Activated CD8-positive, alpha-beta memory T cell treated with anti-CD3 and anti-CD28 coated beads, Interleukin-2, amount 10 ng/mL, durations not matched to agents 7 days and 5 days (primary cell): ENCODE measurements around the gene GFRA1. TPM values are rescaled to one million over a fixed set of nuclear protein-coding genes. Genes with fewer than 3 reads are reported as not detected.

Experiments used
- ATAC-seq: fragments of 150-1000 bp; cut with Tn5 transposase; one replicate; pipeline ENCODE4 v1.10.0; 2021; ENCODE audit warnings: moderate library complexity
- CTCF ChIA-PET: fragments of 350-600 bp; sonication (Branson Sonifier 250); formaldehyde crosslinking; loops from one replicate; lab custom pipeline; 2021; ENCODE audit warnings: antibody characterized with exemption; lab: Charles Lee
- DNase-seq: peaks from one replicate; pipeline ENCODE4 v3.0.0-alpha.2; 2020
- H3K27ac Mint-ChIP-seq: one replicate; pipeline ENCODE4 v1.8.0; 2021; ENCODE audit warnings: mild to moderate bottlenecking, mixed read lengths
- H3K27me3 Mint-ChIP-seq: one replicate; pipeline ENCODE4 v1.8.0; 2021; ENCODE audit warnings: mixed read lengths
- H3K36me3 Mint-ChIP-seq: one replicate; pipeline ENCODE4 v1.8.0; 2021; ENCODE audit warnings: mild to moderate bottlenecking, mixed read lengths
- H3K4me1 Mint-ChIP-seq: one replicate; pipeline ENCODE4 v1.8.0; 2021; ENCODE audit warnings: mixed read lengths
- H3K4me3 Mint-ChIP-seq: one replicate; pipeline ENCODE4 v1.8.0; 2021; ENCODE audit warnings: mild to moderate bottlenecking, moderate library complexity, mixed read lengths
- H3K9me3 Mint-ChIP-seq: one replicate; pipeline ENCODE4 v1.8.0; 2022; ENCODE audit warnings: low read depth, mixed read lengths
- total RNA-seq, 2 experiments: library from RNA; stranded (reverse); gene quantifications; one replicate each; pipeline ENCODE4 v1.2.3, GENCODE V29; 2021

Gene GFRA1
- total RNA-seq, 2 experiments from 2014 or later, result not detected

GRCh38 chr10:116287906-116288501 is 15.0 kb upstream of the GFRA1 start:
- peaks cover 2% of the 10 kb centered on the region for H3K27me3 Mint-ChIP-seq
- H3K4me1 Mint-ChIP-seq, result peaks cover 6% of the 10 kb centered on the region
- CTCF ChIA-PET, result interaction anchor here (0.9 to 1.7 kb wide), 3 partner anchors 13 to 1117 kb away, joined by 3 to 4 read pairs (median 3); no protein-coding TSS in a partner anchor
- no peaks in the 10 kb centered on the region for H3K36me3 Mint-ChIP-seq
- H3K9me3 Mint-ChIP-seq, result no peaks in the 10 kb centered on the region
- ATAC-seq, result no peak
- H3K4me3 Mint-ChIP-seq, result no peak overlapping the region
- no peak for DNase-seq
- H3K27ac Mint-ChIP-seq, result no peak overlapping the region

- H3K27me3 Mint-ChIP-seq, result peaks cover 2% of the 10 kb centered on the region
- DNase-seq (no peak), ATAC-seq (no peak)
- peaks cover 6% of the 10 kb centered on the region for H3K4me1 Mint-ChIP-seq
- H3K9me3 Mint-ChIP-seq, result no peaks in the 10 kb centered on the region
- CTCF ChIA-PET, result interaction anchor here (1.7 kb wide), 1 partner anchor 11 kb away, joined by 4 read pairs; no protein-coding TSS in a partner anchor
- H3K27ac Mint-ChIP-seq, result no peak overlapping the region
- no peaks in the 10 kb centered on the region for H3K36me3 Mint-ChIP-seq
- H3K4me3 Mint-ChIP-seq, result no peak overlapping the region
Observed at GRCh38 chr10:116286626-116287200, 13.7 kb upstream of the GFRA1 start.

- CTCF ChIA-PET, result no interaction called here
- DNase-seq (no peak), ATAC-seq (no peak)
- H3K36me3 Mint-ChIP-seq, result no peaks in the 10 kb centered on the region
- no peak overlapping the region for H3K4me3 Mint-ChIP-seq
- H3K9me3 Mint-ChIP-seq, result no peaks in the 10 kb centered on the region
- peaks cover 6% of the 10 kb centered on the region for H3K27me3 Mint-ChIP-seq
- peaks cover 2% of the 10 kb centered on the region for H3K4me1 Mint-ChIP-seq
- no peak overlapping the region for H3K27ac Mint-ChIP-seq
Observed at GRCh38 chr10:116281775-116282174, 8.8 kb upstream of the GFRA1 start.

- H3K9me3 Mint-ChIP-seq, result no peaks in the 10 kb centered on the region
- no peak overlapping the region for H3K27ac Mint-ChIP-seq
- CTCF ChIA-PET, result no interaction called here
- H3K27me3 Mint-ChIP-seq, result peaks cover 24% of the 10 kb centered on the region
- ATAC-seq, result no peak
- no peaks in the 10 kb centered on the region for H3K4me1 Mint-ChIP-seq
- no peaks in the 10 kb centered on the region for H3K36me3 Mint-ChIP-seq
- no peak for DNase-seq
- H3K4me3 Mint-ChIP-seq, result no peak overlapping the region
Observed at GRCh38 chr10:116278846-116279245, 5.8 kb upstream of the GFRA1 start.

GRCh38 chr10:116276981-116277380 is 4.0 kb upstream of the GFRA1 start:
- Mint-ChIP-seq H3K4me3 (no peak overlapping the region), H3K9me3 (no peaks in the 10 kb centered on the region), H3K4me1 (peaks cover 4% of the 10 kb centered on the region), H3K36me3 (peaks cover 3% of the 10 kb centered on the region), H3K27ac (no peak overlapping the region), H3K27me3 (peaks cover 40% of the 10 kb centered on the region)
- DNase-seq (no peak), ATAC-seq (no peak)
- CTCF ChIA-PET, result no interaction called here

- no peak overlapping the region for H3K4me3 Mint-ChIP-seq
- DNase-seq (no peak), ATAC-seq (no peak)
- no peak overlapping the region for H3K27ac Mint-ChIP-seq
- peaks cover 4% of the 10 kb centered on the region for H3K4me1 Mint-ChIP-seq
- H3K36me3 Mint-ChIP-seq, result peaks cover 3% of the 10 kb centered on the region
- H3K27me3 Mint-ChIP-seq, result peaks cover 62% of the 10 kb centered on the region
- CTCF ChIA-PET, result interaction anchor here (1.1 kb wide), 1 partner anchor 13 kb away, joined by 4 read pairs; no protein-coding TSS in a partner anchor
- H3K9me3 Mint-ChIP-seq, result no peaks in the 10 kb centered on the region
Observed at GRCh38 chr10:116274064-116274904, 1.3 kb upstream of the GFRA1 start.

- DNase-seq (no peak), ATAC-seq (no peak)
- Mint-ChIP-seq H3K36me3 (peaks cover 3% of the 10 kb centered on the region), H3K4me1 (peaks cover 4% of the 10 kb centered on the region), H3K9me3 (no peaks in the 10 kb centered on the region), H3K27ac (no peak overlapping the region), H3K27me3 (peaks cover 71% of the 10 kb centered on the region), H3K4me3 (no peak overlapping the region)
- CTCF ChIA-PET, result no interaction called here
Observed at GRCh38 chr10:116271593-116272439, 1.2 kb downstream of the GFRA1 start.

GRCh38 chr10:116270771-116271592 is 2.0 kb downstream of the GFRA1 start:
- no peaks in the 10 kb centered on the region for H3K9me3 Mint-ChIP-seq
- H3K27me3 Mint-ChIP-seq, result peaks cover 70% of the 10 kb centered on the region
- H3K27ac Mint-ChIP-seq, result no peak overlapping the region
- peaks cover 3% of the 10 kb centered on the region for H3K36me3 Mint-ChIP-seq
- H3K4me3 Mint-ChIP-seq, result no peak overlapping the region
- no peak for DNase-seq
- no peak for ATAC-seq
- H3K4me1 Mint-ChIP-seq, result peaks cover 4% of the 10 kb centered on the region
- CTCF ChIA-PET, result no interaction called here

- H3K9me3 Mint-ChIP-seq, result no peaks in the 10 kb centered on the region
- CTCF ChIA-PET, result no interaction called here
- ATAC-seq, result no peak
- H3K27ac Mint-ChIP-seq, result no peak overlapping the region
- no peak for DNase-seq
- peaks cover 4% of the 10 kb centered on the region for H3K4me1 Mint-ChIP-seq
- peaks cover 68% of the 10 kb centered on the region for H3K27me3 Mint-ChIP-seq
- H3K36me3 Mint-ChIP-seq, result peaks cover 3% of the 10 kb centered on the region
- no peak overlapping the region for H3K4me3 Mint-ChIP-seq
Observed at GRCh38 chr10:116270126-116270770, 2.8 kb downstream of the GFRA1 start.

GRCh38 chr10:116269619-116270018 is 3.4 kb downstream of the GFRA1 start:
- CTCF ChIA-PET, result no interaction called here
- no peaks in the 10 kb centered on the region for H3K9me3 Mint-ChIP-seq
- DNase-seq (no peak), ATAC-seq (no peak)
- peaks cover 3% of the 10 kb centered on the region for H3K36me3 Mint-ChIP-seq
- H3K27ac Mint-ChIP-seq, result no peak overlapping the region
- H3K4me3 Mint-ChIP-seq, result no peak overlapping the region
- H3K4me1 Mint-ChIP-seq, result peaks cover 4% of the 10 kb centered on the region
- peaks cover 61% of the 10 kb centered on the region for H3K27me3 Mint-ChIP-seq

- CTCF ChIA-PET, result no interaction called here
- no peaks in the 10 kb centered on the region for H3K9me3 Mint-ChIP-seq
- ATAC-seq (no peak), DNase-seq (no peak)
- H3K27ac Mint-ChIP-seq, result no peak overlapping the region
- H3K4me3 Mint-ChIP-seq, result no peak overlapping the region
- peaks cover 3% of the 10 kb centered on the region for H3K36me3 Mint-ChIP-seq
- H3K27me3 Mint-ChIP-seq, result peaks cover 55% of the 10 kb centered on the region
- H3K4me1 Mint-ChIP-seq, result peaks cover 4% of the 10 kb centered on the region
Observed at GRCh38 chr10:116268976-116269375, 4.0 kb downstream of the GFRA1 start.

GRCh38 chr10:116265686-116266085 is 7.3 kb downstream of the GFRA1 start:
- no peak overlapping the region for H3K4me3 Mint-ChIP-seq
- no peak overlapping the region for H3K27ac Mint-ChIP-seq
- DNase-seq, result no peak
- H3K27me3 Mint-ChIP-seq, result peaks cover 33% of the 10 kb centered on the region
- no peaks in the 10 kb centered on the region for H3K36me3 Mint-ChIP-seq
- no peaks in the 10 kb centered on the region for H3K9me3 Mint-ChIP-seq
- H3K4me1 Mint-ChIP-seq, result no peaks in the 10 kb centered on the region
- ATAC-seq, result no peak
- CTCF ChIA-PET, result no interaction called here
